GM19463 (cell line): Measurements from ENCODE around the gene EFNA4.

Experiments
- ATAC-seq: cut with Tn5 transposase; IDR thresholded peaks from one replicate; pipeline ENCODE4 v1.9.1; 2021; ENCODE audit warnings: mild to moderate bottlenecking, moderate library complexity; ENCODE audit not compliant: unreplicated experiment

Gene EFNA4

DNA sequence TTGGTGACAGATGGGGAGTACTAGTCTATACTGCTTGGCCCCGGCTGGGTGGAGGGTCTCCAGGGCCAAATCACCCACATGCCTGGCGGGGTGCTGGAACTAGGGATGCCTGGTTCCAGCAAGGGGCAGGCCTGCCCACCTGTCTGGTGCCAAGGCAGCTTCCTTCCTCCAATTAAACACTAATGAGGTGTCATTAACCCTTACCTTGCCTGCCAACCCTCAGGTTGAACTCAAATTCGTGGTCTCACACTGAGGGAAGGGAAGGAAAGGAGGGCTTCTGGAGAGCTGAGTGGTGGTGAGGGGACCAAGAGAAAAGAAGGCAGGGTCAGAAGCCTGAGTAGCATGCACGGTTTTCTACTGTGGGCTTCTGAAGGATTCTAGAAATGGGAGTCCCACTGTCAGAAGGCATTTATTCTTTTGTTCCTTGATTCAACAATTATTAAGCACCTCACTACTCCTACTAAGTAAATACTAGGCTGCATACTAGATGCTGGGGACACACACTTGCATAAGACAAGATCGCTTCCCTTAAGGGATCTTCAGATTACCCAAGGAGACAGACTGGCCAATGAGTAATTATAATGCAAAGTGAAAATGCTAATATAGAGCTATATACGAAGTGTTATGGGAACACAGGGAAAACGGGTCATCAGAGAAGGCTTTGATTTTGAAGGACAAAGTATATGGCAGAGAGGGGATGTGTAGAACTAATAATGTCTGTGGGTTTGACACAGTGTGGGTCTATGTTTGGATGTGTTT lies 9.2 kb downstream of the EFNA4 start:
- ATAC-seq, result no peak

DNA sequence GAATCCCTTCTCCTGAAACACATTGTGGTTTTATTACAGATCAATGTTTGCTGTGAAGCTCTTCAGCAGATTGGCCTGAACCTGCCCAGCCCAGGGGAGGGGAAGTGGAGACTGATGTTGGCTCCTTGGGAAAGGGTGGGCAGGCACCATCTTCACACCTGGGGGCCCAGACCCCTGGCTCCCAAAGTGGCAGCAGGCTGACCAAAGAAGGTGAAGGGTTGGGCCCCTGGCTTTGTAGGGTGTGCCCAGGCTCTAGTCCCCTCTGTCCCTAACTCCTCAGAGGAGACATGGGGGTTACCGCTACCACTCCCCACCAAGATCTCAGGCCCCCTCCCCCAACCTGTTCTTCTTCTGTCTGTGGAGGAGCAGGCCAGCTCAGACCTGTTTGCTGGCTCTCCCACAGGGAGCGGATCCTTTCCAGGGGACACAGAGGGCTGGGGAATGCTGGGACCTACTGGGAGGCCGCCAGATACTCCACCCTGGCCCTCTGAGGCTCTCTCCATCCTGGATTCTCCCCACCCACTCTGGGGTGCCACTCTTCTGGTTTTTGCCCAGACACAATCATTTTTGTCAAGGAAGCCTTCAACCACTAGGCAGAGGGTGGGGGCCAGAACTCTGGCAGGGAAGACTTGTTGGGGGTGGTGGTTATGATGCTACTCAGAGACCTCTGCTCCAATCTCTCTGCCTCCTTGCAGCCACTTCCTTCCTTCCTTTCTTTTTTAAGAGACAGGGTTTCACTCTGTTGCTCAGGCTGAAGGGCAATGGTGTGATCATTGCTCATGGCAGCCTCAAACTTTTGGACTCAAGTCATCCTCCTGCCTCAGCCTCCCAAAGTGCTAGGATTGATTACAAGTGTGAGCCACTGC lies 10.1 kb downstream of the EFNA4 start:
- no peak for ATAC-seq

DNA sequence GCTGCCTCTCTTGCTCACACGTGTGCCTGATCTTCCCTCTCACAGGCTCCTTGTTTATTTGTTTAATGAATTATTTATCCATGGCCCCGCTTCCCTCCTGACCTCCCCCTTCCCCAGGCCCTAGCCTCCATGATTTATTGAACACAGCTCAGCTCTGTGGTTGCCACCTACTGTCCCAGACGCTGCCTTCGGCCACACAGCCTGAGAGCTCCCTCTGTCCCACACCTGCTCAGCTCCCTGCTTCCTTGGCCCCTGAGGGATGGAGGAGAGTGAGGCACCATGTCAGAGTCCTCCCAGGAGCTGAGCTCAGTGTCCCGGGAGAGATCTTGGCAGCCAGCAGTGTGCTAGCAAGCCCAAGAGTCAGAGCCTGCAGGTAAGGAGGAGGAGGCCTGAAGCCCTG lies 12.0 kb downstream of the EFNA4 start:
- no peak for ATAC-seq

DNA sequence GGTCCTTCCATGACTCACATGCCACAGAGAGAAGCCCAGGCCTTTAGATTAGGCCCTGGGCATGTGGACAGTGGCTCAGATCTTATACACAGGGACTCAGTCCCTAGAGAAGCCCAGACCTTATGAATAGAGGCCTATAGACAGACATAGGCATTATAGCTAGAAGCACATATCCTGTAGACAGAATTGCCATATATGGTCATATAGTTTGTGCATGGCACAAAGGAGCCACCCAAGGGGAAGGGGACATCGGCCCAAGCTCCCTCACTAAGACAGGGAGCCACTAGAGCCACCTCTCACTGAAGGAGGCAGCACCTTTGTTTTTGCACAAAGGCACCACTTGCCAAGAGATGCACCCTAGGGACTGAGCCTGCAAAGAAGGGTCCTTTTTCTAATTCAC lies 12.8 kb downstream of the EFNA4 start:
- no peak for ATAC-seq

DNA sequence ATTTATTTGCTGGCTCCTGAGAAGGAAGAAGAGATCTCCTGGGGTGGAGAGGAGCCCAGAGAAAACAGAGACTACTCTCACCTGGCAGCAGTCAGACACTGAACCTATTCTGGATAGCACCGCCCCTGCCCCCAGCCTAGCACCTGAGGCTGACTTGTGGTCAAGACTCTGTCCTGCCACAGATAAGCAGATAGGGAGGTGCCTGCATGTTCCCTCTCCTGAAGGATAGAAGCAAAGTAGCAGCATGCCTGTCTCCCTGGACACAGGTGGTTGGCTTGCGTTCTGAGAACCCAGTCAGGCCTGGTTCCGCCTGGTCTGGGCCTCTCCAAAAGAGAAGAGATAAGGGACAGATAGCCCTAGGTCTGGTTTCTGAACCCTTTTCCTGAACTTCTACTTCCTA lies 13.8 kb downstream of the EFNA4 start:
- ATAC-seq, result no peak

DNA sequence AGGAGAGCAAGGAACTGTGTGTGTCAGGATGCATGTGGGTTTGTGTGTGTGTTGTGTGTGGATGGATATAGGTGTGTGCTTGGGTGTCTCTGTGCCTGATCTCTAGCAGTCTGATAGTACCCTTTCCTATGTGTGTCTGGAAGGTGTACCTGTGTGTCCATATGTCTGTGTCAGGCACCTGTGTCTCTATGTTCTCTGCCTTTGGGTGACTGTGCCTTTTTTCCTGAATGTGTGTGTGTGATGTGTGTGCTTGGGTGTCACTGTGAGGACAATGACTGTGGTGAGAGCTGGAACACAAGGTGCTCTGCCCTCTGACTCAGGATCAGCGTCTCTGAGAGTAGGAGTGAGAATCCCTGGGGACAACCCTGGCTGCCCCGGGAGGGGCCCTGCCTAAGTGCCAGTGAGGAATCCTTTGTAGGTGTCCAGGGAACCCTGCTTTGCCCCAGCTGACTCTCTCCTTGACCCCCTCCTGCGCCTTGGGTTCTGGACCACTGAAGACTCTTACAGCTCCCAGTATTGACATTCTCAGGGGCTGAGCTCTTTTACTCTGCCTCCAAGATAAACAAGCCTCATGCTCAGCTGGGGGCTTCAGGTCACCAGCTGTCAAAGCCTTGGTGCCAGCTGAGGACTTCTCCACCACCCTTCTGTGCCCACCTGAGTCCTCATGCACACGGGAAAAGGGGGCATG lies 14.4 kb downstream of the EFNA4 start:
- ATAC-seq, result no peak

DNA sequence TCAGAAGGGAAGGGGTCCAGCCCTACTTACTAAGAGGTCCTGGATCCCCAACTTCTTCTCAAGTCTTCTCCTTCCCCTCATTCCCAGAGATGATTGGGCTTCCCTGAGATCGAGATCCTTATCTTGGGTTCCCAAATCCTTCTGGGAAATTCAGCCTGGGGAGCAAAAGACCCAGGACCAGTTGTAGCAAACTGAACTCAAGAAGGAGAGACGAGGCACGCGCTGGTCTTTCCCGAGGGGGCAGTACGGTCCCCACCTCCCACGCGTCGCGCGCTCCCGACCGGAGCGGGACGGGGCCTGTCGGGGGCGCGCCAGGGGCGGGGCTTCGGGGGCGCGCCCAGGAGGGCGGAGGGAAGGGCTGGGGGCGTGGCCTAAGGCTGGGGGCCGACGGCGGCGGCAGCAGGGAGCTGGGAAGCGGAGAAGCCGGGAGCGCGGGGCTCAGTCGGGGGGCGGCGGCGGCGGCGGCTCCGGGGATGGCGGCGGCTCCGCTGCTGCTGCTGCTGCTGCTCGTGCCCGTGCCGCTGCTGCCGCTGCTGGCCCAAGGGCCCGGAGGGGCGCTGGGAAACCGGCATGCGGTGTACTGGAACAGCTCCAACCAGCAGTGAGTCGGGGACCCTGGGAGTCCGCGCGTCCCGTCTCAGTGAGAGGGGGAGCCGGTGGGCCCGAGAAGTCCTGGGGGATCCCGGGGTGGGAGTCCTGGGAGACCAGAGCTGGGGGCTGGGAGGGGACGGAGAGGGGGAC lies 15.1 kb downstream of the EFNA4 start, which contains the start of gene EFNA3:
Gene EFNA3, plus strand, starts transcription at position 369 of the 741 bp plus-strand sequence. Its CDS starts 105 bp downstream, at position 474.
- no peak for ATAC-seq

DNA sequence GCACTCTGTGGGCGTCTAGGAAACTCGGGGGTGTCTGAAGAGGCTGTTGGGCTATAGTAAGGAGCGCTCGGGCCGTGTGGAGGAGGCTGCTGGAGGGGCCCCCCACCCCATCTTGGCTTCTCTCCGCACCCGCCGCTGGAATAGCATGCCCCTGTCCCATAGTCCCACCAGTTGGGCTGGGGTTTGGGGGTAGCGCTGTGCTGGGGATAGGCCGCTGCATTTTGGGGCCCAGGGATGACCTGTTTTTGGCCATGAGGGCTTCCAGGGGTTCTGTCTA lies 15.6 kb downstream of the EFNA4 start:
- ATAC-seq, result no peak

DNA sequence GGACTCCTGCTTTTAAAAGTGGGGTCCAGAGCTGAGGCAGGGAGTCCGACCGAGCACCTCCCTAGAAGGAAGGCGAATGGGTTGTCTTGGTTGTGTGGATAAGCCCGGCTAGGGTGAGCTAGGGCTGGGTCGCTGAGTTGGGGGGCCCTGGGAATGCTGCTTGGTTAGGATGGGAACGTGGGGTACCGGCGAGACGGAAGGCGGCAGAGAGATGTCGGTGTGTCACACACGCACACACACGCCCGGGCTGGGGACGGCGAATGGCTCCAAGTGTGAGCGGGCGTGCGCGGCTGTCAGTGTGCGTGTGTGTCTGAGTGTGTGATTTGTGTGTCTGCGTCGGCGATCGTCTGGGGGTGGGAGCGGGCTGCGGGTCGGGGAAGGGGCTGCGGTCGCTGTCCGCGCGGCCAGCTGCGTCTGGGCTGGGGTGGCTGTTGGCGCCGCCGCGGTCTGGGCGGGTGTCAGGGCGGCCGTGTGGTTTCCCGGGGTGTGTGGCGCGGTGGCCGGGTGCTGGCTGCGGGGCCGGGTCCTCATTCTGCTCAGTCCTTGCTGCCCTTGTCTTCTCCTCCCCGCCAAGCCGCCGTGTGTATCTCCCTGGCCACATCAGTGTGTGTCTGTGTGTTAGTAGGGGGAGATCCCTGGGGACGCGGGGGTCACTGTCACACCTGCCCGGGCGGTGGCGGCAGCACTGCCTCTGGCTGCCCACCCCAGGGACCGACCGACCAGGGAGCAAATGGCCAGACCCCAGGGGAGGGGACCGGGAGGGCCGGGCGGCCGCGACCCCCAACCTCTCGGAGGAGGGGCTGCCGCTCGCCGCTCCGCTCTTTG lies 16.2 kb downstream of the EFNA4 start:
- no peak for ATAC-seq

DNA sequence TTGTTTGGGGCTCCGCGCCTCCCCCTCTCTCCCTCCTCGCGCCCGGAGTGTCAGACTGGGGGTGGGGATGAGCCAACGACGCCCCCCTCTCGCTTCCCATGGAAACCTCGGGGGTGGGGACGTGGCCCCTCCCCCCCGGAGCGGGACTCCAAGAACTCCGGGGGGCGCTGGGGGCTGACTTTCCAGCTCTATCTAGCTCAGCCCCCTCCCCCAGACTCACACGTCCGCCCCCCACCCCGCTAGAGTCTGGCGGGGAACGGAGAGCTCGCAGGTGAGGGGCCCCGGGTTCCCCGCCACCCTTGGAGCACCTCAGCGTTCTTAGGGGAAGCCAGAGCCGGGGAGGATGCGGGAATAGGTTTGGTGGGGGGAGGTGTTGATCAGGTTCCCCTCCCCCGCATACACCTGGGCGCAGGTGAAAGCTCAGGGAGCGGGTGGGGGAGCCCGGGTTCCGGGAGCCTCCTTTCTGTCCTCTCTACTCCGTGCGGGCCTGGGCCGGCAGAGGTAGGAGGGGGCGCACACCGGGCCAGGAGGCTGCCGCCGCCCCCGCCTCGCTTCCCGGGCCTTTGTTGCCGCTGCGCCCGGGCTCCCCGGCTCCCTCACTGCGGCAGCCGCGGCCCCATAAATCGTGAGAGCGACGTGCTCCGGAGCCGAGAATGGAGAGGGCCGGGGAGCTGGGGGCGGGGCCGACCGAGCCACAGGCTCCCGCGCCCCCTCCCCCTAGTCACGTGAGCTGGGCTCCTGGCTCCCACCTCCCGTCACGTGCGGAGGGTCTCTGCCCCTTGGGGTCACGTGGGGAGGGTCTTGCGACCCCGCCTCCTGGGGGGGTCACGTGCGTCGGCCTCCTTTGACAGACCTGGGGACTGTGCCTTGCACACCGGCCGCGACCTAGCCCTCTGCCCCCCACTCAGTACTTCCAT lies 17.0 kb downstream of the EFNA4 start:
- ATAC-seq, result no peak

DNA sequence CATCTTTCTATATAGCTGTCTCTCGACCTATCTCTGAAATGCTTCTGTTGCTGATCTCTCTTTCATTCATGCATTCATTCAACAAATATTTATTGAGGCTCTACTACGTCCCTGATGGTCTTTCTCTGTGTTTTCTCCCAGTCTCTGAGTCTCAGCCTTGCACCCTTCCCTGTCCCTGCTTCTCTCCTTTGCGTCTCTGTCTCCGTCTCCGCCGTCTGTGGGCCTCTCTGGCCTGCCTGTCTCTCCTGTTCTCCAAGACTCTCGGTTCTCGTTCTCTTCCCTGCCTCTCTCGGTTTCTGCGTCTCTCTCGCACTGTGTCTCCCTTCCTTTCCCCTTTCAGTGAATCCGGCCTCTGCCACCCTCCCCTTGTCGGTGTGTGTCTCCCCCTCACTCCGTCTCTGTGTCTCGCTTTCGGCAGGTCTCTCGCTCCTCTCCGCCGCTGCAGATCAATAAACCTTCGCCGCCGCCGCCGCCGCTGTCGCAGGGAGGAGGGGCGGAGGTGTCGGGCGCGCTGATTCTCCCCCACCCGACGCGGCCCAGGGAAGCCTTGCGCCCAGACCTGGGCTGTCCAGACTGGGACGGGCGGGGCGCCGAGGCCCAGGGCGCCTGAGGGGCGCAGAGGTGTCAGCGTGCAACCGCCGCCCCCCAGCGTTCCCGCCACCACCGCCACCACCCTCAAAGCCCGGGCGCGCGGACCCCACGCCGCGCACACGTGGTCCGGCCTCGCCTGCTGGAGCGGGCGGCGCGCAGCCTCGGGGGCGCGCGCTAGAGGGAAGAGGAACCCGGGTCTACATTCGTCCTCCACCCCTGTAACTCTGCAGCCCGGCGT lies 18.1 kb downstream of the EFNA4 start:
- ATAC-seq, result no peak

DNA sequence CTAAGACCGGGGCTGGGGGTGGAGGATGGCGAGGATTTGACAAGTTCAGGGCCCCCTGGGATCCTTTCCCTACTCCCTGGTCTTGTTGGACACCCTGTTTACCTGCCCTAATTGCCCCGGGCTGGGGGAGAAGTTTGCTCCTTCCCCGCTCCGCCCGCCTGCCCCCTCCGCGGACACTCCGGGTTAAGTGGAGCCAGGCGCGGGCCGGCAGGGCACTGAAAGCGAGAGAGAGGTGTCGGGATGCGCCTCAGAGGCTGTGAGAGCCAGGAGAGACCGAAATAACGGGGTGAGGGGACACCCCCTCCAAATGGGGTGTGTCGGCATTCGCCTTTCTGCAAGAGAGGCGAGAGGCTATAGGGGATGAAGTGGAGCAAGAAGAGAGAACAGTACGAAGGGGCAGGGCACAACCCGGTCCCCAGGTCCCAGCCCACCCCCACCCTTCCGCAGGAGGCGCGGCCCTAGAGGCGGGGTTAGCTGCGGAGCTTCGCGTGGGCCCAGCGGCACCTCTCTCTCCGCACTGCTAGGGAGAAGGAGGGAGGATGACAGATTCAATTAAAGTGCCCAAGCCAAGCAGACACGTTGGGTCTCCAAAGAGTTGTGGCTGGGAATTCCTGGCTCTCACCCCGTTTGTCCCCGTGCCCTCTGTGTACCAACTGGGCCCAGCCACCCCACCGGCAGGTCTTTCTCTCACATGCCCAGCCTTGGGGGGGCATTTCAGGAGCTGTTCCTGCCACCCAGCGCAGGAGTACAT lies 18.9 kb downstream of the EFNA4 start:
- no peak for ATAC-seq

DNA sequence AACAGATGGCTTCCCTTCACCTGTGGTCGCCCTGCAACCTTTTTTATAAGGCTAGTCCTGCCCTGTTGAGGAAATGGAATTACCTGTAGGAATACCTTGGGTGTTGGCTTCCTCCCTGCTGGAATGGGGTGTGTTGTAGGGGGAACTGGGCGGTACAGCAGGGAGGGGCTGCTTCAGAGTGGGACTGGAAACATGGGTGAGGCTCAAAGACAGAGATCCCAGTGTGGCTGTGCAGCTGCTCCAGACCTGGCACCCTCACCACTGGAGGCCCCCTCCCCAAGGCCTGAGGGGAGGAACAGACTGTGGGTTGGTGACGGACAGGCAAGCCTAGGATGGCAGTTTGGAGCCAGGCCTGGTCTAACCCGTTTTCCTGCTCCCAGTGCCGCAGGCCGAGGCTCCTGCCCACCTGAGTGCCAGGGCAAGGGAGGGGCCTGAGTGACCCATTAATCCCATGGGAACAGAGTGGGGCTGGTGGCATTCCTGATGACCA lies 19.6 kb downstream of the EFNA4 start:
- no peak for ATAC-seq

DNA sequence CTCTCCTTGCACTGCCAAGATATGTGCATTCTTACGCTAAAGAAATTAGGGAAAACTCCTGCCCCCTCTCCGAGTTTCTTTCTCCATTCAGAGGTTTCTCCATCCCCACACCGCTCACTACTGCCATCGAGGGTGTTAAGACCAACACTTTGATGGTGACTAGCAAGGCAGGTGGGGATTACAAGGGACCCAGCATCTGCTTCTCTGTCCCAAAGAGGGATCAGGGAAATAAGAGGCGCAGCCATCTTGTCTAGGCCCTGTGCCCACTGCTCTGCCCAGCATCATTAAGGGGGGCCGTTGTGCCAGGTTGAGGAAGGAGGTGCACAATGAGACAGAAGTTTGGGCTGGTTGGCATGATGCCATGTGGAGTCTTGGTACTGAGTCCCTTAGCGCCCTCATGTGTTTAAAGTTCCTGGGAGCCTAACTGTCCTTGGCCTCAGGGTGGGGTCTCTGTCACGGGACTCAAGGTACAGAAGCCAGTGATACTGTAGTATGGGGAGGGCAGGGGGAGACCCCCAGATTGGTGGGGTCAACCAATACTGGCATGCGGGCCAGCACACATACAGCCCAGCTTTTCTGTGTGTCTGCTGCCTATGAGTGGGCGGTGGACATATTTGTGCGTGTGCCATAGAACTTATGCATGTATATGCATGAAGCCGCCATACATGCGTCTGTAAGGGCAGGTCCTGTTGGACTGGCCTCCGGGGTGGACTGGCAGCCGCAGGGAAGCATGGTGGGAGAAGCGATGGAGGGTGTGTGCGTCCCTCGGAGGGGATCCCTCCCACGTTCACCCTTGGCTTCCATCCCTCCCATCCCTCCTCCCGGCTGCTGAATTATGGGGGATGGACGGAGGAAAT lies 20.6 kb downstream of the EFNA4 start:
- ATAC-seq, result no peak

DNA sequence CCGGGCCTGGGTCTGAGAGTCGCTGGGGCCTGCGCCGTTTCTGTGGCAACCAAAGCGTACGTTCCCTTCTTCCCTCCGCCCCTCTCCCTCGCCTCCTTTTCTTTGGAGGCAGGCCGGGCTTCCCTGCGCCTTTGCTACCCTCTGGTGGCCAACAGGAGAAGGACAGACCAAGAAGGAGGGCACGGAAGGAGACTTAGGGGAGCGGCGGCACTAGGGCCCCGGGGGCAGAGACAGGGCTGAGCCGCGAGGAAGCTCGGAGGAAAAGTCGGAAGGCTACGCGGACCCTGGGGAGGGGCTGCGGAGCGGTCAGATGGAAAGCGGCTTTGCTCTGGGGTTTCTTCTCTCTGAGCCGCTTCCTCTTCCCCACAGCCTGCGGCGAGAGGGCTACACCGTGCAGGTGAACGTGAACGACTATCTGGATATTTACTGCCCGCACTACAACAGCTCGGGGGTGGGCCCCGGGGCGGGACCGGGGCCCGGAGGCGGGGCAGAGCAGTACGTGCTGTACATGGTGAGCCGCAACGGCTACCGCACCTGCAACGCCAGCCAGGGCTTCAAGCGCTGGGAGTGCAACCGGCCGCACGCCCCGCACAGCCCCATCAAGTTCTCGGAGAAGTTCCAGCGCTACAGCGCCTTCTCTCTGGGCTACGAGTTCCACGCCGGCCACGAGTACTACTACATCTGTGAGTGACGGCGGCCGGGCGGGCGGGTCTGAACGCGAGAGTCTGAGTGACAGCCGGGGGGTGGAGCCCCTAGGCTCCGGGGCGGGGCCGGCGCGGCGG lies 21.4 kb downstream of the EFNA4 start:
- ATAC-seq, result peak; percentile 70
